Fibroblast of lung (primary cell): ENCODE measurements around the gene LONP1. TPM values are rescaled to one million over a fixed set of nuclear protein-coding genes. Genes with fewer than 3 reads are reported as not detected.

Experiments used
- DNase-seq, 2 donors: peaks; one replicate each; pipeline versions ENCODE4 v3.0.0 to v3.0.0-alpha.2; 2010; ENCODE audit warnings: low read depth in 2 of 2
- H2AFZ ChIP-seq: 2 replicates; pipeline ENCODE4 v1.5.1; 2012; ENCODE audit warnings: low read length, control low read depth, inconsistent platforms
- H3K27ac ChIP-seq: 2 replicates; pipeline ENCODE4 v1.5.1; 2011; ENCODE audit warnings: low read length, control low read depth; ENCODE audit not compliant: insufficient read depth
- H3K27me3 ChIP-seq: 2 replicates; pipeline ENCODE4 v1.5.1; 2011; ENCODE audit warnings: mild to moderate bottlenecking, low read length; ENCODE audit not compliant: control insufficient read depth, insufficient read depth
- H3K36me3 ChIP-seq: 2 replicates; pipeline ENCODE4 v1.5.1; 2011; ENCODE audit warnings: low read length; ENCODE audit not compliant: control insufficient read depth, insufficient read depth
- H3K4me1 ChIP-seq: 2 replicates; pipeline ENCODE4 v1.5.1; 2011; ENCODE audit warnings: low read length; ENCODE audit not compliant: control insufficient read depth, insufficient read depth; ENCODE audit errors: extremely low read depth
- H3K4me2 ChIP-seq: 2 replicates; pipeline ENCODE4 v1.5.1; 2011; ENCODE audit warnings: low read length, control low read depth; ENCODE audit not compliant: insufficient read depth; ENCODE audit errors: extremely low read depth
- H3K4me3 ChIP-seq, 4 experiments: fragments of 200-600 bp in 1 of 4; sonication (generic) in 1 of 4; replicated peaks in 1 of 4; 2 replicates each; pipeline ENCODE4 v1.5.1; 2011 to 2016; ENCODE audit warnings: low read length in 4 of 4, low read depth in 3 of 4, mild to moderate bottlenecking in 3 of 4, control low read depth in 2 of 4, inconsistent platforms in 1 of 4, mixed read lengths in 1 of 4; ENCODE audit not compliant: insufficient read depth in 1 of 4; ENCODE audit errors: control extremely low read depth in 1 of 4
- H3K79me2 ChIP-seq: 2 replicates; pipeline ENCODE4 v1.5.1; 2012; ENCODE audit warnings: mild to moderate bottlenecking, low read length, inconsistent platforms; ENCODE audit not compliant: control insufficient read depth, insufficient read depth
- H3K9ac ChIP-seq: 2 replicates; pipeline ENCODE4 v1.5.1; 2011; ENCODE audit warnings: mild to moderate bottlenecking, low read length, control low read depth; ENCODE audit not compliant: insufficient read depth
- H3K9me3 ChIP-seq: 2 replicates; pipeline ENCODE4 v1.5.1; 2012; ENCODE audit warnings: low read depth, low read length; ENCODE audit not compliant: control insufficient read depth, insufficient read depth
- H4K20me1 ChIP-seq: 2 replicates; pipeline ENCODE4 v1.5.1; 2011; ENCODE audit warnings: low read length; ENCODE audit not compliant: control insufficient read depth, insufficient read depth; ENCODE audit errors: extremely low read depth
- EZH2 ChIP-seq: IDR thresholded peaks from 2 replicates; pipeline ENCODE4 v1.5.1; 2012; ENCODE audit warnings: low read length, control low read depth, mild to moderate bottlenecking; ENCODE audit errors: missing control alignments
- polyA plus RNA-seq, 2 donors: library from polyadenylated mRNA; depleted of rRNA in 1 of 2; stranded (reverse) in 1 of 2; unstranded in 1 of 2; fragments of >200 nt; gene quantifications; 2 replicates each; pipeline ENCODE4 v1.2.1, GENCODE V29; 2011 to 2012; ENCODE audit warnings: missing spikeins in 1 of 2
- total RNA-seq: library from RNA; depleted of rRNA; stranded (reverse); fragments of >200 nt; gene quantifications from 2 replicates; pipeline ENCODE4 v1.2.1, GENCODE V29; 2014
- TF ChIP-seq, protein P1 (sequence below), 2 donors: IDR thresholded peaks in 1 of 2; conservative IDR thresholded peaks in 1 of 2; 1 replicate in 1 of 2; 2 replicates in 1 of 2; pipeline ENCODE4 v1.5.1; 2011 to 2012; ENCODE audit warnings: low read length in 2 of 2, control low read depth in 1 of 2, inconsistent platforms in 1 of 2, low read depth in 1 of 2, mild to moderate bottlenecking in 1 of 2

LONP1 gene
- total and polyA plus RNA-seq, 2 donors (not counting 1 experiment from before 2014, with no cell fraction given) = 29.8 to 172 TPM

DNA sequence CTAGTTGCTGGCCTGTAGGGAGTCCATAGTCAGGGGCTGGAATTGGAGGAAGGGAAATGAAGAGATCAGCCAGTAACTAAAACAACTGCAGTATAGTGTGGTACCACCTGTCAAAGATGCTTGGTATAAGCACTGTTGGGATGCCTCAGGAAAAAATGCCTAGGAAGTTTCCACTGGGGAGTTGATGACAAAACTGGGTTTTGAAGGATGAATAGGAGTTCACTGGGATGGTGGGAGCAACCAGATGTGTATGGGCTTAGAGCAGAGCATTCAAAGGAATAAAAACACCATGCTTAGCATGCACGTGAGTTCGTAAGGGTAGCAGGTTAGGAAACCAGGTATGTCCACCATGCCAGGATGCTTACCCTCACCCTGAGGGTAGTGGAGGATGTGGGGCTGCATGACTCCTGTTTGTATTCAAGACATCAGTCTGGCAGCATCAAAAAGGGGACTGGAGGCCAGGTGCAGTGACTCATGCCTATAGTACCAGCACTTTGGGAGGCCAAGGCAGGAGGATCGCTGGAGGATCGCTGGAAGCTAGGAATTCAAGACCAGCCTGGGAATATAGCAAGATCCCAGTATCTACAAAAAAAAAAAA lies 7.6 kb upstream of the LONP1 start:
- Histone ChIP-seq H2AFZ (no peak overlapping the region), H3K36me3 (no peaks in the 10 kb centered on the region), H3K9me3 (no peaks in the 10 kb centered on the region), H3K4me3 (no peak overlapping the region), H3K79me2 (no peaks in the 10 kb centered on the region), H3K27ac (no peak overlapping the region), H3K4me2 (no peak overlapping the region), H3K4me1 (no peaks in the 10 kb centered on the region), H3K27me3 (no peaks in the 10 kb centered on the region), H3K9ac (no peak overlapping the region), H4K20me1 (no peaks in the 10 kb centered on the region)
- TF ChIP-seq, protein P1, sequence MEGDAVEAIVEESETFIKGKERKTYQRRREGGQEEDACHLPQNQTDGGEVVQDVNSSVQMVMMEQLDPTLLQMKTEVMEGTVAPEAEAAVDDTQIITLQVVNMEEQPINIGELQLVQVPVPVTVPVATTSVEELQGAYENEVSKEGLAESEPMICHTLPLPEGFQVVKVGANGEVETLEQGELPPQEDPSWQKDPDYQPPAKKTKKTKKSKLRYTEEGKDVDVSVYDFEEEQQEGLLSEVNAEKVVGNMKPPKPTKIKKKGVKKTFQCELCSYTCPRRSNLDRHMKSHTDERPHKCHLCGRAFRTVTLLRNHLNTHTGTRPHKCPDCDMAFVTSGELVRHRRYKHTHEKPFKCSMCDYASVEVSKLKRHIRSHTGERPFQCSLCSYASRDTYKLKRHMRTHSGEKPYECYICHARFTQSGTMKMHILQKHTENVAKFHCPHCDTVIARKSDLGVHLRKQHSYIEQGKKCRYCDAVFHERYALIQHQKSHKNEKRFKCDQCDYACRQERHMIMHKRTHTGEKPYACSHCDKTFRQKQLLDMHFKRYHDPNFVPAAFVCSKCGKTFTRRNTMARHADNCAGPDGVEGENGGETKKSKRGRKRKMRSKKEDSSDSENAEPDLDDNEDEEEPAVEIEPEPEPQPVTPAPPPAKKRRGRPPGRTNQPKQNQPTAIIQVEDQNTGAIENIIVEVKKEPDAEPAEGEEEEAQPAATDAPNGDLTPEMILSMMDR (conservative IDR thresholded peaks at IDR 0.05 in 1 of 2, IDR thresholded peaks at IDR 0.05 in 1 of 2; ENCODE audit: low read depth in 1 of 2, low read length in 2 of 2) = no peak
- TF ChIP-seq EZH2 = no peak
- no peak for DNase-seq

DNA sequence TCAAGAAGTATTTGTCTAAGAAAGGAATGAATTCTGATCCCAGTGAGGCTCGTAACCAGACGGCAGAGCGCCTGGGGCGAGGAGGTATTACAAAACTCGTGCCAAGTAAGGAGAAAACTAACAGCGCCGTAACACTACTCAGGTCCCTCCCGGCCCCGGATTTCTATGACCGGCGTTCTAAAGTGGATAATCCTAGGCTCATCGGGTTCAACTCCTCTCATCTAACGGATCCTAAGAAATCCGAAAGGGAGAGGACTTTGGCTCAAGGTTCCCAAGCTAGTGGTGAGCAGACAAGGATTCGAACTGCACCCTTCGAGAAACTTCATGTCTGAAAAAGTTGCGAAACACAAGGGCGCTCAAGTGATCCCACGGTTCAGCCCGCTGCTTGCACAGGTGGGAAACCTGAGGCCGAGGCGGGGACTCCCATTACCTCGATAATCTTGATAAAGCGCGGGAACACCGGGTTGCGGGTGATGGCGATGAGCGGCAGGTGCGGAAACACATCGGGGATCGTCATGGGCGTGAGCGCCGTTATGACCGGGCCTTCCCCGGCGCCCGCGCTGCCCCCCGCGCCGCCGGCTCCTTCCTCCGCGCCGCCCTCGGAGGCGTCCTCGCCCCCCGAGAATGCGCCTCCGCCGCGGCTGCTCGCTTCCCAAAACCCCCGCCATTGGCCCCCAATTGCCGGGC lies 529 bp downstream of the LONP1 start:
- no peaks in the 10 kb centered on the region for H3K27me3 ChIP-seq
- no peaks in the 10 kb centered on the region for H3K9me3 ChIP-seq
- TF ChIP-seq EZH2 = no peak
- TF ChIP-seq, protein P1 (conservative IDR thresholded peaks at IDR 0.05 in 1 of 2, IDR thresholded peaks at IDR 0.05 in 1 of 2; ENCODE audit: low read depth in 1 of 2, low read length in 2 of 2) = no peak
- peak overlapping the region; percentile 81 for H3K9ac ChIP-seq
- peaks cover 45% of the 10 kb centered on the region for H3K79me2 ChIP-seq
- H3K4me2 ChIP-seq = peak overlapping the region; percentile 89
- H3K27ac ChIP-seq = peak overlapping the region; percentile 92
- peak overlapping the region; percentile 71 to 98 (median 88) for H3K4me3 ChIP-seq
- H3K4me1 ChIP-seq = peaks cover 9% of the 10 kb centered on the region
- no peak overlapping the region for H2AFZ ChIP-seq
- DNase-seq = peak in 1 of 2 donors; percentile 19
- peaks cover 2% of the 10 kb centered on the region for H3K36me3 ChIP-seq
- no peaks in the 10 kb centered on the region for H4K20me1 ChIP-seq

DNA sequence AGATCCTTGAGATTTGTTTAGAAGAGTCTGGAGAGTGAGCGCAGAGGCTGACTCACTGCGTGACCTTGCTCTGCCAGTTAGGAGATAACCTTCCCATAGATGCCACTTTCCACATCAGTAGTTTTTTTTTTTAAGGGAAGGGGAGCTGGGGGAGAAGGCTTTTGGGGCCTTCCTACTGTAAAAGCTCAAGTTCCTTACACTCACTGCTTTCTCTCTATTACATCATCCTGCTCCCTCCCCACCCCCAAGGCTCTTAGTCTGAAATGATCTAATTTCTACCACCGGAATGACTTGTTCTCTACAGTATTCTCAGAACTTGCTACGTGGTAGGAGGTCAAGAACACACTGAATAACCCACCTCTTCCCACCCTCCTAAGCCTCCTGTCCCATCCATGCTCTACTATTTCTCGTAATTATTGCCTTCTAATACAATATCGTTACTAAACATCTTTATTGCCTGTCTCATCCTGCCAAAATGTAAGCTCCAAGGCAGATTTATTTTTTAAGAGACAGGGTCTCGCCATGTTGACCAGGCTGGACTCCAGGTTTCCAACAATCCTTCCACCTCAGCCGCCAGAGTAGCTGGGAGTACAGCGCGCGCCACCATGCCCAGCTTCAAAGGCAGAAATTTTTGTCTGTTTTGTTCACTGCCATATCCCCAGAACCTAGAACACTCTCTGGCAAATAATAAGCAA lies 1.2 kb downstream of the LONP1 start:
- Histone ChIP-seq H4K20me1 (no peaks in the 10 kb centered on the region), H3K36me3 (peaks cover 4% of the 10 kb centered on the region), H3K4me1 (peaks cover 9% of the 10 kb centered on the region), H3K27me3 (no peaks in the 10 kb centered on the region), H3K9ac (peak overlapping the region; percentile 81), H3K79me2 (peaks cover 49% of the 10 kb centered on the region), H3K4me2 (peak overlapping the region; percentile 89), H3K9me3 (no peaks in the 10 kb centered on the region), H3K27ac (peak overlapping the region; percentile 92), H2AFZ (no peak overlapping the region), H3K4me3 (peak overlapping the region; percentile 71 to 98 (median 88))
- no peak for TF ChIP-seq EZH2
- TF ChIP-seq, protein P1 (conservative IDR thresholded peaks at IDR 0.05 in 1 of 2, IDR thresholded peaks at IDR 0.05 in 1 of 2; ENCODE audit: low read depth in 1 of 2, low read length in 2 of 2) = no peak
- DNase-seq = peak; percentile 86 to 92
